Panc1 (cell line): Measurements from ENCODE around the gene TRIM36. TPM values are rescaled to one million over a fixed set of nuclear protein-coding genes. Genes with fewer than 3 reads are reported as not detected.

Experiments used
- ATAC-seq: fragments of 200-7000 bp; cut with Tn5 transposase; 2 replicates; pipeline ENCODE4 v1.9.1; 2020; ENCODE audit warnings: mild to moderate bottlenecking, moderate library complexity
- BruUV-seq: library from RNA; stranded (reverse); fragments of 400-500 nt; replicated peaks from 2 replicates; lab custom pipeline; 2021; lab: Mats Ljungman, UMichigan
- CTCF ChIA-PET: fragments of 300-600 bp; sonication (Branson Sonifier 250); formaldehyde crosslinking; loops from one replicate; lab custom pipeline; 2022; ENCODE audit warnings: antibody characterized with exemption; lab: Charles Lee
- POLR2A ChIA-PET: fragments of 300-600 bp; sonication (Branson Sonifier 250); formaldehyde crosslinking; loops from one replicate; lab custom pipeline; 2022; ENCODE audit warnings: antibody characterized with exemption; lab: Charles Lee
- DNase-seq: peaks from one replicate; pipeline ENCODE4 v3.0.0-alpha.2; 2010; ENCODE audit warnings: low read depth, low spot score
- H3K27ac ChIP-seq: 2 replicates; pipeline ENCODE4 v1.5.1; 2011; ENCODE audit warnings: mild to moderate bottlenecking, low read length, inconsistent platforms
- H3K27me3 ChIP-seq: fragments of 200-500 bp; sonication (Bioruptor generic); 2 replicates; pipeline ENCODE4 v1.6.0; 2014; ENCODE audit warnings: low read length, inconsistent platforms; ENCODE audit not compliant: control insufficient read depth, insufficient read depth
- H3K36me3 ChIP-seq: fragments of 200-500 bp; sonication (Bioruptor generic); 2 replicates; pipeline ENCODE4 v1.5.1; 2014; ENCODE audit warnings: inconsistent platforms, mild to moderate bottlenecking, low read length, moderate library complexity; ENCODE audit not compliant: control insufficient read depth, insufficient read depth
- H3K4me1 ChIP-seq: 2 replicates; pipeline ENCODE4 v1.5.1; 2011; ENCODE audit warnings: inconsistent platforms, mild to moderate bottlenecking, low read length, moderate library complexity; ENCODE audit not compliant: control insufficient read depth, insufficient read depth
- H3K4me3 ChIP-seq, 2 experiments: 2 replicates each; pipeline ENCODE4 v1.5.1; 2011 to 2012; ENCODE audit warnings: low read depth in 2 of 2, low read length in 2 of 2, mild to moderate bottlenecking in 2 of 2, inconsistent platforms in 1 of 2, moderate library complexity in 1 of 2
- H3K9me3 ChIP-seq: fragments of 200-500 bp; sonication (Bioruptor generic); 2 replicates; pipeline ENCODE4 v1.5.1; 2014; ENCODE audit warnings: low read depth, mild to moderate bottlenecking, inconsistent platforms, low read length, moderate library complexity; ENCODE audit not compliant: control insufficient read depth, insufficient read depth
- CTCF ChIP-seq: fragments of 450-650 bp; IDR thresholded peaks from 2 replicates; pipeline ENCODE4 v1.5.1; 2017; ENCODE audit warnings: mild to moderate bottlenecking
- POLR2AphosphoS5 ChIP-seq: IDR thresholded peaks from 2 replicates; pipeline ENCODE4 v1.6.1; 2012; ENCODE audit warnings: mild to moderate bottlenecking, low read depth, low read length, moderate library complexity
- REST ChIP-seq, 2 experiments: IDR thresholded peaks; 2 replicates each; pipeline ENCODE4 v1.6.1; 2011 to 2012; ENCODE audit warnings: low read depth in 2 of 2, control low read depth in 1 of 2, low read length in 1 of 2, mild to moderate bottlenecking in 1 of 2, moderate library complexity in 1 of 2; ENCODE audit not compliant: insufficient read depth in 1 of 2
- SIN3A ChIP-seq: IDR thresholded peaks from 2 replicates; pipeline ENCODE4 v1.6.1; 2012; ENCODE audit warnings: low read depth, mild to moderate bottlenecking, low read length, moderate library complexity, borderline replicate concordance; ENCODE audit not compliant: insufficient read depth
- TCF7L2 ChIP-seq: IDR thresholded peaks from 2 replicates; pipeline ENCODE4 v1.6.1; 2011; ENCODE audit warnings: mild to moderate bottlenecking, low read depth, low read length, inconsistent platforms
- in situ Hi-C: cut with HindIII; loops from 2 replicates; pipeline ENCODE4 v1.10.0; 2016; ENCODE audit warnings: low sequenced_read_pairs, low pct_unique_long_range_greater_than_20kb
- intact Hi-C: fragments of 100-400 bp; cut with micrococcal nuclease; formaldehyde crosslinking; loops from one replicate; pipeline ENCODE4 v1.10.0; 2022; ENCODE audit not compliant: unreplicated experiment
- total RNA-seq: library from RNA; stranded (reverse); gene quantifications from one replicate; pipeline ENCODE4 v1.2.1, GENCODE V29; 2021; ENCODE audit not compliant: unreplicated experiment

The TRIM36 gene
- total RNA-seq, 1 experiment from 2014 or later: 1.6 TPM

- intact Hi-C loops (no loop called here), in situ Hi-C loops (no loop called here)
- no peak overlapping the region for H3K27ac ChIP-seq
- ChIA-PET POLR2A (interaction anchor here (0.6 kb wide), 1 partner anchor 1797 kb away, joined by 3 read pairs; no protein-coding TSS in a partner anchor), CTCF (no interaction called here)
- H3K4me1 ChIP-seq: no peaks in the 10 kb centered on the region; the same call in 1 of the 2 replicates
- ATAC-seq: no peak
- no peaks in the 10 kb centered on the region for H3K36me3 ChIP-seq
- DNase-seq: no peak
- TF ChIP-seq TCF7L2: no peak
- TF ChIP-seq SIN3A: no peak
- no peak for TF ChIP-seq POLR2AphosphoS5
- TF ChIP-seq REST (IDR thresholded peaks at IDR 0.05; ENCODE audit: insufficient read depth in 1 of 2, low read depth in 2 of 2, low read length in 1 of 2): no peak
- no peak for TF ChIP-seq CTCF
- H3K27me3 ChIP-seq: peaks cover 28% of the 10 kb centered on the region
- H3K9me3 ChIP-seq: no peaks in the 10 kb centered on the region
- no TSS peak for BruUV-seq
- H3K4me3 ChIP-seq: peak overlapping the region; percentile 73 to 74
Observed at GRCh38 chr5:115170929-115171510, 1.3 kb upstream of the TRIM36 start.

- BruUV-seq: no TSS peak
- no peaks in the 10 kb centered on the region for H3K36me3 ChIP-seq
- intact Hi-C loops: no loop called here
- peak overlapping the region; percentile 73 to 74 for H3K4me3 ChIP-seq
- TF ChIP-seq TCF7L2: 0 out of 2 replicates have a peak, but pooled peaks have one; percentile 8
- TF ChIP-seq CTCF: no peak
- TF ChIP-seq REST (IDR thresholded peaks at IDR 0.05; ENCODE audit: insufficient read depth in 1 of 2, low read depth in 2 of 2, low read length in 1 of 2): no peak
- no peak for TF ChIP-seq POLR2AphosphoS5
- TF ChIP-seq SIN3A: no peak
- ChIA-PET CTCF (no interaction called here), POLR2A (interaction anchor here (0.6 kb wide), 1 partner anchor 1796 kb away, joined by 3 read pairs; no protein-coding TSS in a partner anchor)
- in situ Hi-C loops: no loop called here
- no peaks in the 10 kb centered on the region; the same call in 1 of the 2 replicates for H3K4me1 ChIP-seq
- H3K9me3 ChIP-seq: no peaks in the 10 kb centered on the region
- DNase-seq (no peak), ATAC-seq (peak; percentile 86)
- H3K27me3 ChIP-seq: peaks cover 28% of the 10 kb centered on the region
- no peak overlapping the region for H3K27ac ChIP-seq
Observed at GRCh38 chr5:115170134-115170928, 623 bp upstream of the TRIM36 start.
